ENCODE results near the gene RBFA. TPM values are rescaled to one million over a fixed set of nuclear protein-coding genes. Genes with fewer than 3 reads are reported as not detected.

RBFA gene
- total and polyA plus RNA-seq, 12 donors, result 12.4 to 30.6 (median 19.3) TPM

GRCh38 chr18:80041424-80041823, 7.2 kb downstream of the RBFA start:
- WGBS, 2 donors, result 90 to 92% methylated on average over 11 of the region's 11 CpGs
- intact Hi-C loops (cut with DNase I), result no loop called here
- H3K36me3 ChIP-seq, result peaks cover 0 to 86% (median 24%) of the 10 kb centered on the region in 9 donors

DNA sequence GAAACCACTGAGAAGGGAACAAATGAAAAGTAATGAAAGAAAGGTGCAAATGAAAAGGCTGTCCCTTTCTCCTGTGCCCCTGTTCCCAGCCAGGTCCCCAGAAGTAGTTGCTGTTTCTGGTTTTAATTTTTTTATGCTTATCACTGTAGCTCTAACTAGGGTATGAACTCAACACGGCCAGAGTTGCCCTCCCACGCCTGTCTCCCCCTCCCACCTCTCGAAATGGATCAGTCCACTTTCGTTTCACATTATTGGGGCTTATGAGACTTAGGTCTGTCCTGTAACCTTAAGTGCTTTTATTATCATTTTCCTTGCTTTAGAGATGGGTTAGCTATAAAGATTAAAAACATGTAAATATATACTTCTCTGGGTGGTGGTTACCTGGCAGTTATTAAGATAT, 8.6 kb downstream of the RBFA start:
- H3K4me1 ChIP-seq, result no peaks in the 10 kb centered on the region
- DNase-seq, result no peak
- H3K27ac ChIP-seq, result no peak overlapping the region
- no peaks in the 10 kb centered on the region for H3K27me3 ChIP-seq
- H3K9me3 ChIP-seq, result no peaks in the 10 kb centered on the region
- no peak overlapping the region for H3K4me3 ChIP-seq
- intact Hi-C loops (cut with DNase I), result no loop called here
- H3K36me3 ChIP-seq, result peaks cover 0 to 87% (median 22%) of the 10 kb centered on the region in 9 donors
- TF ChIP-seq, protein P1, sequence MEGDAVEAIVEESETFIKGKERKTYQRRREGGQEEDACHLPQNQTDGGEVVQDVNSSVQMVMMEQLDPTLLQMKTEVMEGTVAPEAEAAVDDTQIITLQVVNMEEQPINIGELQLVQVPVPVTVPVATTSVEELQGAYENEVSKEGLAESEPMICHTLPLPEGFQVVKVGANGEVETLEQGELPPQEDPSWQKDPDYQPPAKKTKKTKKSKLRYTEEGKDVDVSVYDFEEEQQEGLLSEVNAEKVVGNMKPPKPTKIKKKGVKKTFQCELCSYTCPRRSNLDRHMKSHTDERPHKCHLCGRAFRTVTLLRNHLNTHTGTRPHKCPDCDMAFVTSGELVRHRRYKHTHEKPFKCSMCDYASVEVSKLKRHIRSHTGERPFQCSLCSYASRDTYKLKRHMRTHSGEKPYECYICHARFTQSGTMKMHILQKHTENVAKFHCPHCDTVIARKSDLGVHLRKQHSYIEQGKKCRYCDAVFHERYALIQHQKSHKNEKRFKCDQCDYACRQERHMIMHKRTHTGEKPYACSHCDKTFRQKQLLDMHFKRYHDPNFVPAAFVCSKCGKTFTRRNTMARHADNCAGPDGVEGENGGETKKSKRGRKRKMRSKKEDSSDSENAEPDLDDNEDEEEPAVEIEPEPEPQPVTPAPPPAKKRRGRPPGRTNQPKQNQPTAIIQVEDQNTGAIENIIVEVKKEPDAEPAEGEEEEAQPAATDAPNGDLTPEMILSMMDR (IDR thresholded peaks at IDR 0.05), result no peak
- ATAC-seq, result no peak
- WGBS, 2 donors, result 74 to 81% methylated on average over 4 of the region's 4 CpGs

More at GRCh38 chr18:80041424-80041823, 7.2 kb downstream of the RBFA start:
- no peaks in the 10 kb centered on the region for H3K27me3 ChIP-seq
- H3K27ac ChIP-seq, result no peak overlapping the region
- no peaks in the 10 kb centered on the region for H3K4me1 ChIP-seq
- no peak overlapping the region for H3K4me3 ChIP-seq
- H3K9me3 ChIP-seq, result no peaks in the 10 kb centered on the region
- no peak for ATAC-seq
- no peak for DNase-seq
- TF ChIP-seq, protein P1 (IDR thresholded peaks at IDR 0.05), result no peak

GRCh38 chr18:80044072-80044471, 9.8 kb downstream of the RBFA start:
- H3K36me3 ChIP-seq, result peaks cover 0 to 84% (median 22%) of the 10 kb centered on the region in 9 donors
- no peak for ATAC-seq
- WGBS, 2 donors, result 97 to 98% methylated on average over 11 of the region's 11 CpGs
- intact Hi-C loops (cut with DNase I), result no loop called here
- H3K4me3 ChIP-seq, result no peak overlapping the region
- H3K27ac ChIP-seq, result no peak overlapping the region
- DNase-seq, result no peak
- H3K27me3 ChIP-seq, result no peaks in the 10 kb centered on the region
- no peaks in the 10 kb centered on the region for H3K9me3 ChIP-seq
- no peaks in the 10 kb centered on the region for H3K4me1 ChIP-seq
- TF ChIP-seq, protein P1 (IDR thresholded peaks at IDR 0.05), result no peak

DNA sequence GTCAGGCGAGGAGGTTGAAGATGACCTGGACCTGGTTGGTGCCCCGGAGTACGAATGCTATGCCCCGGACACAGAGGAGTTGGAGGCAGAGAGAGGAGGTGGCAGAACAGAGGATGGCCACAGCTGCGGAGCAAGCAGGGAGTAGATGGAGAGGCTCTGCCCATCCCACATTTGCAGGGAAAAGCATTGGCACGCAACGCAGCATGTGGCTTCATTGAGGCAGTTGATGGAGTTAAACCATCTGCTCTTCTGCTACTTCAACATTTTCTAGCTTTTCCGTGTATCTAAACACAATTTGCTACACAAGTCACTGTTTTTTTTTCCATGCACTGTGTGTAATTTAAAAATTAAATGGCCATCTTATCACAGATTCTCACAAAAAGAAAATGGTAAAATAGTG, 11.8 kb downstream of the RBFA start:
- Histone ChIP-seq H3K27ac (no peak overlapping the region), H3K4me1 (no peaks in the 10 kb centered on the region), H3K36me3 (peaks cover 0 to 83% (median 25%) of the 10 kb centered on the region in 9 donors), H3K4me3 (no peak overlapping the region), H3K9me3 (peaks cover 0 to 7% (median 0%) of the 10 kb centered on the region in 11 donors), H3K27me3 (no peaks in the 10 kb centered on the region)
- 94 to 95% methylated on average over 8 of the region's 8 CpGs for WGBS, 2 donors
- DNase-seq (no peak), ATAC-seq (no peak)
- TF ChIP-seq, protein P1 (IDR thresholded peaks at IDR 0.05), result no peak
- intact Hi-C loops (cut with DNase I), result no loop called here

All from heart right ventricle (tissue), 16 donors.